Osteocyte (in vitro differentiated cells): Measurements from ENCODE around the gene XPO1. TPM values are rescaled to one million over a fixed set of nuclear protein-coding genes. Genes with fewer than 3 reads are reported as not detected.

Experiments
- DNase-seq: peaks from one replicate; pipeline ENCODE4 v3.0.0; 2021; ENCODE audit warnings: mixed read lengths; ENCODE audit not compliant: unreplicated experiment; ENCODE audit errors: extremely low spot score
- H3K27ac Mint-ChIP-seq: one replicate; pipeline ENCODE4 v1.8.0; 2021; ENCODE audit warnings: mild to moderate bottlenecking, mixed read lengths; ENCODE audit not compliant: unreplicated experiment
- H3K27me3 Mint-ChIP-seq: one replicate; pipeline ENCODE4 v1.8.0; 2021; ENCODE audit warnings: mixed read lengths; ENCODE audit not compliant: unreplicated experiment
- H3K36me3 Mint-ChIP-seq: one replicate; pipeline ENCODE4 v1.8.0; 2021; ENCODE audit warnings: mixed read lengths; ENCODE audit not compliant: unreplicated experiment
- H3K4me1 Mint-ChIP-seq: one replicate; pipeline ENCODE4 v1.8.0; 2021; ENCODE audit warnings: mixed read lengths; ENCODE audit not compliant: unreplicated experiment
- H3K4me3 Mint-ChIP-seq: one replicate; pipeline ENCODE4 v1.8.0; 2021; ENCODE audit warnings: mild to moderate bottlenecking, moderate library complexity, mixed read lengths; ENCODE audit not compliant: unreplicated experiment
- H3K9me3 Mint-ChIP-seq: one replicate; pipeline ENCODE4 v1.8.0; 2021; ENCODE audit warnings: mixed read lengths; ENCODE audit not compliant: unreplicated experiment
- CTCF ChIP-seq: fragments of 200-600 bp; sonication (generic); IDR thresholded peaks from 2 replicates; pipeline ENCODE4 v1.5.0; 2021; ENCODE audit warnings: antibody characterized with exemption, mild to moderate bottlenecking, moderate library complexity
- total RNA-seq: library from RNA; stranded (reverse); gene quantifications from 2 replicates; pipeline ENCODE4 v1.2.1, GENCODE V29; 2021

The XPO1 gene
- total RNA-seq, 1 donor from 2014 or later: 129 TPM

GRCh38 chr2:61435291-61435690, 102.9 kb downstream of the XPO1 start:
- H3K36me3 Mint-ChIP-seq: peaks cover 11% of the 10 kb centered on the region
- TF ChIP-seq CTCF: no peak
- H3K27ac Mint-ChIP-seq: no peak overlapping the region

GRCh38 chr2:61434314-61434713, 103.8 kb downstream of the XPO1 start:
- Mint-ChIP-seq H3K9me3 (peaks cover 14% of the 10 kb centered on the region), H3K27me3 (no peaks in the 10 kb centered on the region), H3K27ac (no peak overlapping the region), H3K4me3 (no peak overlapping the region), H3K36me3 (peaks cover 11% of the 10 kb centered on the region), H3K4me1 (peaks cover 34% of the 10 kb centered on the region)
- no peak for DNase-seq
- TF ChIP-seq CTCF: no peak

More at GRCh38 chr2:61435291-61435690, 102.9 kb downstream of the XPO1 start:
- Mint-ChIP-seq H3K4me1 (peaks cover 37% of the 10 kb centered on the region), H3K27me3 (no peaks in the 10 kb centered on the region), H3K9me3 (peaks cover 14% of the 10 kb centered on the region), H3K4me3 (no peak overlapping the region)
- DNase-seq: no peak

- DNase-seq: no peak
- Mint-ChIP-seq H3K36me3 (peaks cover 11% of the 10 kb centered on the region), H3K27me3 (no peaks in the 10 kb centered on the region), H3K9me3 (peaks cover 14% of the 10 kb centered on the region), H3K4me1 (peaks cover 29% of the 10 kb centered on the region), H3K27ac (no peak overlapping the region), H3K4me3 (no peak overlapping the region)
- no peak for TF ChIP-seq CTCF
Observed at GRCh38 chr2:61433606-61434005, 104.5 kb downstream of the XPO1 start.

GRCh38 chr2:61432990-61433389, 105.2 kb downstream of the XPO1 start:
- H3K27me3 Mint-ChIP-seq: no peaks in the 10 kb centered on the region
- H3K9me3 Mint-ChIP-seq: peaks cover 13% of the 10 kb centered on the region
- H3K4me3 Mint-ChIP-seq: no peak overlapping the region
- no peak for DNase-seq
- H3K27ac Mint-ChIP-seq: no peak overlapping the region
- H3K4me1 Mint-ChIP-seq: peaks cover 31% of the 10 kb centered on the region
- peaks cover 11% of the 10 kb centered on the region for H3K36me3 Mint-ChIP-seq
- TF ChIP-seq CTCF: no peak

- H3K27ac Mint-ChIP-seq: no peak overlapping the region
- no peak overlapping the region for H3K4me3 Mint-ChIP-seq
- no peak for TF ChIP-seq CTCF
- DNase-seq: no peak
- peaks cover 3% of the 10 kb centered on the region for H3K36me3 Mint-ChIP-seq
- H3K27me3 Mint-ChIP-seq: no peaks in the 10 kb centered on the region
- H3K9me3 Mint-ChIP-seq: peaks cover 4% of the 10 kb centered on the region
- H3K4me1 Mint-ChIP-seq: peaks cover 25% of the 10 kb centered on the region
Observed at GRCh38 chr2:61431345-61431744, 106.8 kb downstream of the XPO1 start.

Other genes with a start within 250 kb of the XPO1 start
- gene USP34, start 67.3 kb downstream of the XPO1 start, total RNA-seq: 111 and 114 TPM in 2 replicates